Activated CD4-positive, alpha-beta T cell treated with anti-CD3 and anti-CD28 coated beads for 36 hours (primary cell): ENCODE results near the gene KCNMA1. TPM values are rescaled to one million over a fixed set of nuclear protein-coding genes. Genes with fewer than 3 reads are reported as not detected.

ENCODE experiments used
- ATAC-seq: fragments of 200-7000 bp; cut with Tn5 transposase; one replicate; pipeline ENCODE4 v1.10.0; 2021; ENCODE audit warnings: mild to moderate bottlenecking, moderate library complexity
- CTCF ChIA-PET: fragments of 350-600 bp; sonication (Branson Sonifier 250); formaldehyde crosslinking; loops from one replicate; lab custom pipeline; 2021; ENCODE audit warnings: antibody characterized with exemption; lab: Charles Lee
- POLR2A ChIA-PET: fragments of 350-600 bp; sonication (Branson Sonifier 250); formaldehyde crosslinking; loops from one replicate; lab custom pipeline; 2021; ENCODE audit warnings: antibody characterized with exemption, inconsistent platforms; lab: Charles Lee
- DNase-seq: peaks from one replicate; pipeline ENCODE4 v3.0.0-alpha.2; 2020
- H3K27ac Mint-ChIP-seq: one replicate; pipeline ENCODE4 v1.8.0; 2021; ENCODE audit warnings: mixed read lengths
- H3K27me3 Mint-ChIP-seq: one replicate; pipeline ENCODE4 v1.8.0; 2021; ENCODE audit warnings: mixed read lengths
- H3K36me3 Mint-ChIP-seq: one replicate; pipeline ENCODE4 v1.8.0; 2021; ENCODE audit warnings: low read depth, mixed read lengths
- H3K4me1 Mint-ChIP-seq: one replicate; pipeline ENCODE4 v1.8.0; 2021; ENCODE audit warnings: mixed read lengths
- H3K4me3 Mint-ChIP-seq: one replicate; pipeline ENCODE4 v1.8.0; 2021; ENCODE audit warnings: mild to moderate bottlenecking, moderate library complexity, mixed read lengths
- H3K9me3 Mint-ChIP-seq: one replicate; pipeline ENCODE4 v1.8.0; 2021; ENCODE audit warnings: low read depth, mixed read lengths
- intact Hi-C, 2 experiments: fragments of 100-400 bp; cut with DNase I in 1 of 2; cut with micrococcal nuclease in 1 of 2; formaldehyde crosslinking; loops; one replicate each; pipeline versions ENCODE4 v1.14.2 to v1.15.1; 2022 to 2024; cut with DNase I, micrococcal nuclease
- total RNA-seq, 2 experiments: library from RNA; stranded (reverse); gene quantifications; one replicate each; pipeline ENCODE4 v1.2.3, GENCODE V29; 2021

KCNMA1 gene
- total RNA-seq, 2 experiments from 2014 or later: 0.18 TPM; not detected in 1

DNA sequence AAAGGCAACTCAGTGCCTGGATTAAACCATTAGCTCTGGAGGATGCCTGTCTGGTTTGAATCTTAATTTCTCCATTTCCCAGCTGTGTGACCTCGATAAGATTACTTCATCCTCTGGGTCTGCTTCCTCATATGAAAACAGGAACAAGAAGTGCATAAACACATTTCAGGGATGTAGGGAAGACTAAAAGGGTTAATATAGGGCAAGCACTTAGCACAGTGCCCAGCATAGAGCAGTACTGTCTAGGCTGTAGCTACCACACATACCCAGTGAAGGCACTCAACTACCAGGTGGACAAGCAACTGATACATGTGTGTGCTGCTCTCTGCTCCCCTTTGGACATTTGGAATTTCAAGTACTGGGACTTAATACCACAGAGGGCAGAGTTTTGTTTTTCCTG, 85.4 kb downstream of the KCNMA1 start:
- ATAC-seq: no peak

DNA sequence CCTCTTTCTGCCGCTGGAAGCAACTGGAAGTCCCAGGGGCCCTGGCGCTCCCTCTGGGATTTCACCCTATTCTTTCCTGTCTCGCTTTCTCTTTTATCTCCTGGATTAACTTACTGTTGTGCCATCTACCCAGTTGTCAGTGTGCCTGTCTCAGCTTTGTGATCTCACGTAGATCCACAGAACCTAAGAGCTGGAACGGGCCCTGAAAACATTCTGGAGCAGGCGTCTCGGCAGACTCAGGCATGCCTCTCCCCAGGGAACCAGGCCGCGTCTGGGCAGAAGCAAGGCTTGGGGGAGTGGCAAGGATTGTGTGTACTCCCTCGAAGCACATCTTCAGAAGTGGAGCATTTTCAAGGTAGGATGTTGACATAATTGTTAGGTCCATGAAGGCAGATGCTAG, 87.2 kb downstream of the KCNMA1 start:
- POLR2A ChIA-PET: no interaction called here
- Mint-ChIP-seq H3K27ac (no peak overlapping the region), H3K27me3 (peaks cover 5% of the 10 kb centered on the region), H3K4me3 (no peak overlapping the region), H3K4me1 (no peaks in the 10 kb centered on the region), H3K9me3 (no peaks in the 10 kb centered on the region), H3K36me3 (no peaks in the 10 kb centered on the region)
- CTCF ChIA-PET: no interaction called here
- intact Hi-C loops: no loop called here
- DNase-seq (no peak), ATAC-seq (no peak)

More for the DNA sequence above, 85.4 kb downstream of the KCNMA1 start:
- no peak for DNase-seq
- H3K4me3 Mint-ChIP-seq: no peak overlapping the region
- H3K27me3 Mint-ChIP-seq: no peaks in the 10 kb centered on the region
- no peaks in the 10 kb centered on the region for H3K36me3 Mint-ChIP-seq
- H3K4me1 Mint-ChIP-seq: no peaks in the 10 kb centered on the region
- H3K27ac Mint-ChIP-seq: no peak overlapping the region
- intact Hi-C loops: no loop called here
- POLR2A ChIA-PET: no interaction called here
- no peaks in the 10 kb centered on the region for H3K9me3 Mint-ChIP-seq
- CTCF ChIA-PET: no interaction called here

GRCh38 chr10:77548671-77549070, 88.9 kb downstream of the KCNMA1 start:
- H3K27me3 Mint-ChIP-seq: peaks cover 7% of the 10 kb centered on the region
- intact Hi-C loops: no loop called here
- DNase-seq (no peak), ATAC-seq (no peak)
- H3K36me3 Mint-ChIP-seq: no peaks in the 10 kb centered on the region
- H3K27ac Mint-ChIP-seq: no peak overlapping the region
- CTCF ChIA-PET: no interaction called here
- no peaks in the 10 kb centered on the region for H3K4me1 Mint-ChIP-seq
- H3K9me3 Mint-ChIP-seq: no peaks in the 10 kb centered on the region
- no peak overlapping the region for H3K4me3 Mint-ChIP-seq
- POLR2A ChIA-PET: no interaction called here

- no peaks in the 10 kb centered on the region for H3K36me3 Mint-ChIP-seq
- no peaks in the 10 kb centered on the region for H3K4me1 Mint-ChIP-seq
- ChIA-PET POLR2A (no interaction called here), CTCF (no interaction called here)
- ATAC-seq (no peak), DNase-seq (no peak)
- intact Hi-C loops: no loop called here
- H3K4me3 Mint-ChIP-seq: no peak overlapping the region
- no peak overlapping the region for H3K27ac Mint-ChIP-seq
- peaks cover 7% of the 10 kb centered on the region for H3K27me3 Mint-ChIP-seq
- no peaks in the 10 kb centered on the region for H3K9me3 Mint-ChIP-seq
These were observed 89.5 kb downstream of the KCNMA1 start for GRCh38 chr10:77548157-77548556.

- Mint-ChIP-seq H3K27ac (no peak overlapping the region), H3K9me3 (no peaks in the 10 kb centered on the region), H3K36me3 (no peaks in the 10 kb centered on the region), H3K4me3 (no peak overlapping the region), H3K27me3 (peaks cover 7% of the 10 kb centered on the region), H3K4me1 (no peaks in the 10 kb centered on the region)
- ATAC-seq (no peak), DNase-seq (no peak)
- ChIA-PET CTCF (no interaction called here), POLR2A (no interaction called here)
- intact Hi-C loops: no loop called here
These were observed 90.1 kb downstream of the KCNMA1 start for GRCh38 chr10:77547307-77548050.

DNA sequence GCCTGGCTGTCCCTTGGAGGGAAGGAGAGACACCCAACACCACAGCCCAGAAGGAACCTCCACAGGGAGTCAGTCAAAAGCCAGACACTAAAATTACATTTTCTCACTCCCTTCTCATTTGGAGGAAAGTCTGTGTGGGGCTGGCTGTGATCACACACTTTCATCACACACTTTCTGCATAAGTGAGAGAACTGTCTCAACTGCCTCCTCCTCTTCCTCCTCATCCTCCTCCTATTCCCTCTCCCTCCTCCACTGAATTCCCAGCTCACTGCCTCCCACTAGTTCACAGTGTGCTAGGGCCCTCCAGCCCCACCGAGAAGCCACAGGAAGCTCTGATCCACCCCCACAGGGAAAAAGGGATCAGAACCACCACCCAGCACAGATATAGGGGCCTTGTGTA, 91.6 kb downstream of the KCNMA1 start:
- ATAC-seq (no peak), DNase-seq (no peak)
- H3K27ac Mint-ChIP-seq: no peak overlapping the region
- no peaks in the 10 kb centered on the region for H3K4me1 Mint-ChIP-seq
- intact Hi-C loops: no loop called here
- ChIA-PET POLR2A (no interaction called here), CTCF (no interaction called here)
- peaks cover 7% of the 10 kb centered on the region for H3K27me3 Mint-ChIP-seq
- H3K4me3 Mint-ChIP-seq: no peak overlapping the region
- no peaks in the 10 kb centered on the region for H3K9me3 Mint-ChIP-seq
- no peaks in the 10 kb centered on the region for H3K36me3 Mint-ChIP-seq

- no peak for DNase-seq
- no peaks in the 10 kb centered on the region for H3K36me3 Mint-ChIP-seq
These were observed 92.0 kb downstream of the KCNMA1 start for GRCh38 chr10:77545585-77545984.

DNA sequence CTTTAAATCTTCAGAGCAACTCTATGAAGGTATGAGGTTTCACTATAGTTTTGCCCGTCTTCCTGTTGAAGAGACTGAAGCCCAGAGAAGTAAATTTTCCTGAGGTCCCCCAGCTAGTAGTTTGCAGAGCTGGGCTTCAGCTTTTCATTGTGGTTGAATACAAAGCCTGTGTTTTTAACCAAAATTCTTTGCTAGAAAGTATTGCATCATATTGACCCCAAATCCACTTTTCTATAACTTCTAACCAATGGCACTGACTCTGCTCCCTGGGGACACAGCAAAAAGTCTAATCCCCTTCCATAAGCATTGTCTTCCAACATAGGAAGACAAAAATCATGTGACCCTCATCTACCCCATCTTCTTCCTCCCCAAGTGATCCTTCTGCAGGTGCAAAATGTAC, 93.0 kb downstream of the KCNMA1 start:
- DNase-seq (no peak), ATAC-seq (no peak)
- no peaks in the 10 kb centered on the region for H3K36me3 Mint-ChIP-seq
- ChIA-PET CTCF (no interaction called here), POLR2A (no interaction called here)
- H3K27ac Mint-ChIP-seq: no peak overlapping the region
- H3K4me3 Mint-ChIP-seq: no peak overlapping the region
- intact Hi-C loops: no loop called here
- H3K4me1 Mint-ChIP-seq: no peaks in the 10 kb centered on the region
- no peaks in the 10 kb centered on the region for H3K9me3 Mint-ChIP-seq
- H3K27me3 Mint-ChIP-seq: peaks cover 7% of the 10 kb centered on the region

More at GRCh38 chr10:77545585-77545984, 92.0 kb downstream of the KCNMA1 start:
- ATAC-seq: no peak
- Mint-ChIP-seq H3K4me3 (no peak overlapping the region), H3K27me3 (peaks cover 7% of the 10 kb centered on the region), H3K27ac (no peak overlapping the region), H3K4me1 (no peaks in the 10 kb centered on the region), H3K9me3 (no peaks in the 10 kb centered on the region)
- intact Hi-C loops: no loop called here
- POLR2A ChIA-PET: no interaction called here
- CTCF ChIA-PET: no interaction called here

DNA sequence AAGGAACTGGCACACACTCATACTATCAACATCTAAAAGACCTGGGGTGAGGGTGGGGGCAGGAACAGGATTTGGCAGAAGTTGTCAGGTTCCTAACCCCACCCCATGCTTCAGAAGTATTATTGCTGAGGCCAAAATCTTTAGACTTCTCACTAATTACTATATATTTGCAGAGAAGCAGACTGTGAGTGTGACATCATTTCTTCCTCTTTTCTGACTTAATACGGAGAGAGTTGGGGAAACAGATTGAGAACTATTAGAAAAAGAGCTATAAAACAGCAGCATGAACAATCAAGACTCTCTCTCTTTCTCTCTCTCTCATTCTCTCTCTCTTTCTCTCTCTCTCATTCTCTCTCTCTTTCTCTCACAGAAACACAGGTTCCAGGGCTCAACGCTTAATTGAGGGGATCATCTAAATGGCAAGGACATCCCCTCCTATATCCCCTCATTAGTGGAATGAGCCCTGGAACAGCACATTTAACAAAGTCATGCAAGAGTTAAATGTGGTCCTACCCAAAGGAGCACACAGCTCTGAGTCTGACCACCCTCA, 94.8 kb downstream of the KCNMA1 start:
- ChIA-PET CTCF (no interaction called here), POLR2A (no interaction called here)
- ATAC-seq (no peak), DNase-seq (no peak)
- Mint-ChIP-seq H3K27me3 (peaks cover 7% of the 10 kb centered on the region), H3K4me3 (no peak overlapping the region), H3K4me1 (no peaks in the 10 kb centered on the region), H3K36me3 (no peaks in the 10 kb centered on the region), H3K27ac (no peak overlapping the region), H3K9me3 (no peaks in the 10 kb centered on the region)
- intact Hi-C loops: no loop called here

DNA sequence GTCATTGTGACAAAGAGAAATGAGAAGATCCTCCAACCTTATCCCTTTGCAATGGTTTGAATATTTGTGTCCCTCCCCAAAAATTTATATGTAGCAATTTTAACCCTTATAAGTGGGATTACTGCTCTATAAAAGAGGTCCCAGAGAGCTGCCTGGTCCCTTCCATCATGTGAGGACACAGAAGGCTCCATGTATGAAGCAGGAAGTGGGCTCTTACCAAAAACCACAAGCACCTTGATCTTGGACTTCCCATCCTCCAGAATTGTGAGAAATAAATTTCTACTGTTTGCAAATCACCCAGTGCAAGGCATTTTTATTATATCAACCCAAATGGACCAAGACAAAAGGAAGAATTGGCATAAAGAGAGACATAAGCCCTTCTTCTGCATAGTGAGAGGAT, 95.7 kb downstream of the KCNMA1 start:
- no peak for DNase-seq
- Mint-ChIP-seq H3K4me3 (no peak overlapping the region), H3K27ac (no peak overlapping the region), H3K27me3 (peaks cover 7% of the 10 kb centered on the region), H3K9me3 (no peaks in the 10 kb centered on the region), H3K36me3 (no peaks in the 10 kb centered on the region), H3K4me1 (no peaks in the 10 kb centered on the region)
- ChIA-PET POLR2A (no interaction called here), CTCF (no interaction called here)
- no peak for ATAC-seq
- intact Hi-C loops: no loop called here

DNA sequence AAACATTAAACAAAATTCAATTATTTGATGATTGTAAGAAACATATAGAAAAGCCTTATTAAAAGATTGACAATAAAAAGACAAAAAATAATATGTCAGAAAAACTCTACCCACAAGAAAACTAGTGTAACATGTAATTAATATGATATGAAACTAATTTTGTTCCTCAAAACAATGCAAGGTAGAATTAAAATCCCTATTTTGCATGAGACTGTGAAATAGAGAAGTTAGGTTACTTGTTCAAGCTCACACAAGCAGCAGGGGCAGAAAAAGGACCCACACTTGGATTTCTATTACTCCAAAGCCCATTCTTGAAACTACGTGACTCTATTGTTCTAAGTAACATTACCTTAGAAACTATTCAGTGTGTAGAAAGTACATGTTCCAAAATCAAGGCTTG, 96.4 kb downstream of the KCNMA1 start:
- ATAC-seq: no peak
- Mint-ChIP-seq H3K27ac (no peak overlapping the region), H3K4me3 (no peak overlapping the region), H3K9me3 (no peaks in the 10 kb centered on the region), H3K36me3 (no peaks in the 10 kb centered on the region), H3K27me3 (peaks cover 4% of the 10 kb centered on the region), H3K4me1 (no peaks in the 10 kb centered on the region)
- intact Hi-C loops: no loop called here
- ChIA-PET CTCF (no interaction called here), POLR2A (no interaction called here)
- no peak for DNase-seq

- no peaks in the 10 kb centered on the region for H3K27me3 Mint-ChIP-seq
- H3K4me3 Mint-ChIP-seq: no peak overlapping the region
- no peaks in the 10 kb centered on the region for H3K36me3 Mint-ChIP-seq
These were observed 98.3 kb downstream of the KCNMA1 start for GRCh38 chr10:77539147-77539935.

More at GRCh38 chr10:77539147-77539935, 98.3 kb downstream of the KCNMA1 start:
- intact Hi-C loops: no loop called here
- no peaks in the 10 kb centered on the region for H3K4me1 Mint-ChIP-seq
- ChIA-PET CTCF (interaction anchor here (0.6 kb wide), 1 partner anchor 16 kb away, joined by 3 read pairs; no protein-coding TSS in a partner anchor), POLR2A (no interaction called here)
- ATAC-seq (no peak), DNase-seq (no peak)
- H3K27ac Mint-ChIP-seq: no peak overlapping the region
- H3K9me3 Mint-ChIP-seq: no peaks in the 10 kb centered on the region
